ENCODE data around the gene C11orf86. TPM values are rescaled to one million over a fixed set of nuclear protein-coding genes. Genes with fewer than 3 reads are reported as not detected.
"Not testable (repeated sequence)": the region's sequence is repeated elsewhere in the genome, so short reads cannot be mapped to it uniquely, and the experiment has no call there.

Gene C11orf86
- polyA plus RNA-seq, 1 experiment, result not detected

DNA sequence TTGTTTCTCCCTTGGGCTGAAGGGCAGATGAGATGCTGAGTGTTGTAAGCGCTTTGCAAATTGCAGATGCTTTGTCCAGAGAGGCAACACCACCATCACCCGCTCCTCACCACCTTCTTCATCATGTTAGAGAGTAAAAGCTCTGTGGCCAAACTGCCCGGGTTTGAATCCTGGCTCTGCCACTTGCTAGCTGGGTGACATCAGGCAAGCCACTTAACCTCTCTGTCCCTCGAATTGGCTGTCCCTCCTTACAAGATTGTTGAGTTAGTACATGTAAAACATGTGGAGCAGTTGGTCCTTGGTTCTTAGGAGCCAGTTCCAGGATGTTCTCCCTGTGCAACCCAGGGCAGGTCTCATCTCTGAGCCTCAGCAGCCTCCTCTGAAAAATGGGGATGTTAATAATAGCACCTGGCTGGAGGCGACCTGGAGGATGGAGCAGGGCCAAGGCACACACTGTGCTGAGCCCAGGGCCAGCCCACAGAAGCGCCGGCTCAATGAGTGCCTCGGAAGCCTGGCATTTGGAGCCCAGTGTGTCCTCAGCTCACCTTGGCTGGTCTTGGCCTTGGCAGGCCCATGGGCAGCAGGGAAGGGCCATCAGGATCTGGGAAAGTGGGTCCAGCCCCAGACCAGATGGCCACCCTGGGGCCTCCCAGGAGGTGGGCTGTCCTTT lies 10.5 kb downstream of the C11orf86 start:
- no peak for DNase-seq (ENCODE audit: low read depth, low spot score)
- H3K9me3 ChIP-seq (ENCODE audit: control insufficient read depth, insufficient read depth, low read length), result no peaks in the 10 kb centered on the region; the same call in 1 of the 2 replicates
- peaks cover 2% of the 10 kb centered on the region for H3K27me3 ChIP-seq (ENCODE audit: control insufficient read depth, insufficient read depth, low read length)
- ChIA-PET POLR2A (no interaction called here), CTCF (no interaction called here)
- no peak overlapping the region for H3K4me3 ChIP-seq (ENCODE audit: low read depth, low read length)
- TF ChIP-seq, protein P1, sequence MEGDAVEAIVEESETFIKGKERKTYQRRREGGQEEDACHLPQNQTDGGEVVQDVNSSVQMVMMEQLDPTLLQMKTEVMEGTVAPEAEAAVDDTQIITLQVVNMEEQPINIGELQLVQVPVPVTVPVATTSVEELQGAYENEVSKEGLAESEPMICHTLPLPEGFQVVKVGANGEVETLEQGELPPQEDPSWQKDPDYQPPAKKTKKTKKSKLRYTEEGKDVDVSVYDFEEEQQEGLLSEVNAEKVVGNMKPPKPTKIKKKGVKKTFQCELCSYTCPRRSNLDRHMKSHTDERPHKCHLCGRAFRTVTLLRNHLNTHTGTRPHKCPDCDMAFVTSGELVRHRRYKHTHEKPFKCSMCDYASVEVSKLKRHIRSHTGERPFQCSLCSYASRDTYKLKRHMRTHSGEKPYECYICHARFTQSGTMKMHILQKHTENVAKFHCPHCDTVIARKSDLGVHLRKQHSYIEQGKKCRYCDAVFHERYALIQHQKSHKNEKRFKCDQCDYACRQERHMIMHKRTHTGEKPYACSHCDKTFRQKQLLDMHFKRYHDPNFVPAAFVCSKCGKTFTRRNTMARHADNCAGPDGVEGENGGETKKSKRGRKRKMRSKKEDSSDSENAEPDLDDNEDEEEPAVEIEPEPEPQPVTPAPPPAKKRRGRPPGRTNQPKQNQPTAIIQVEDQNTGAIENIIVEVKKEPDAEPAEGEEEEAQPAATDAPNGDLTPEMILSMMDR (IDR thresholded peaks at IDR 0.05; ENCODE audit: low read depth, low read length), result no peak
- H3K27ac ChIP-seq (ENCODE audit: low read depth, low read length), result no peak overlapping the region

DNA sequence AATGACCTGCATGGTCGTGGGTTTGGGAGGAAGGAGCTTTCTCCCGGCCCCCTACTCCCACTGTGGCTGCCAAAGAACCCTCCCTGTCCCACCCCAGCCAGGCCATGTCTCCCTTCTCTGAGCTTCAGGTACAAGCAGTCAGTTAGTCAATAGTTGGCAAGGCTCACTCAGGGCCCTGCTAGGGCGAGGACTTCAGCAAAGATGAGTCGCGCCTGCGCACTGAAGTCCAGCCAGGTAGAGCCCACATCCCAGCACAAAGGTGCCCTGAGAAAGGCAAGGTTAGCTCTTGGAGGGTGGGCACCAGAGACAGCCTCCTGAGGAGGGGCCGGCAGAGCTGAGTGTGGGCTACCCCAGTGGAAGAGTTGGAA lies 11.1 kb downstream of the C11orf86 start:
- Histone ChIP-seq H3K4me3 (ENCODE audit: low read depth, low read length) (no peak overlapping the region), H3K27ac (ENCODE audit: low read depth, low read length) (no peak overlapping the region), H3K27me3 (ENCODE audit: control insufficient read depth, insufficient read depth, low read length) (peaks cover 2% of the 10 kb centered on the region), H3K9me3 (ENCODE audit: control insufficient read depth, insufficient read depth, low read length) (no peaks in the 10 kb centered on the region; the same call in 1 of the 2 replicates)
- CTCF ChIA-PET, result no interaction called here
- DNase-seq (ENCODE audit: low read depth, low spot score), result no peak
- TF ChIP-seq, protein P1 (IDR thresholded peaks at IDR 0.05; ENCODE audit: low read depth, low read length), result no peak
- POLR2A ChIA-PET, result no interaction called here

DNA sequence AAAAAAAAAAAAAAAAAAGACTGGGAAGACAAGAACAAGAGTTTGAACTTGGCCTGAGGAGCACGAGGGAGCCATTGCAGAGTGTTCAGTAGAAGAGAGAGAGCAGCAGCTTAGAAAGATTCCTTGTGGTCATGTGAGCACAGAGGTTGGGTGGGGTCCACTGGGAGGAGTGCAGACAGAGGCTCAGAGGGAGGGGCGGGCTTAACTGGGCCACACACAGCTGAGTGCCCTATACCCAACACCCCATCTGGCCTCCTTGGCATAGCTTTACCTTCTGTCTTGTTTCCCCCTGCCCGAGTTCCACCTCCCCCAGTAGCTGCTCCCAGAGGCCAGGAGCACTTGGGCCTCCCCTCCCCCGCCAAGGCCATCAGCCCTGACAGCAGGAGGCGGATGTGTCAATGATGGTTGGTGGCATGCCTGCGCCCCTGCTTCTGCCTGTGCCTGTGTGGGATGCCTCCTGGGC lies 12.1 kb downstream of the C11orf86 start:
- no peak for DNase-seq (ENCODE audit: low read depth, low spot score)
- TF ChIP-seq, protein P1 (IDR thresholded peaks at IDR 0.05; ENCODE audit: low read depth, low read length), result no peak
- H3K27me3 ChIP-seq (ENCODE audit: control insufficient read depth, insufficient read depth, low read length), result peaks cover 2% of the 10 kb centered on the region
- CTCF ChIA-PET, result interaction anchor here (0.6 kb wide), 2 partner anchors 191 to 430 kb away, joined by 4 to 6 read pairs; no protein-coding TSS in a partner anchor
- H3K27ac ChIP-seq (ENCODE audit: low read depth, low read length), result no peak overlapping the region
- no peak overlapping the region for H3K4me3 ChIP-seq (ENCODE audit: low read depth, low read length)
- POLR2A ChIA-PET, result interaction anchor here (0.7 kb wide), 1 partner anchor 17 kb away, joined by 4 read pairs; no protein-coding TSS in a partner anchor
- no peaks in the 10 kb centered on the region; the same call in 1 of the 2 replicates for H3K9me3 ChIP-seq (ENCODE audit: control insufficient read depth, insufficient read depth, low read length)

DNA sequence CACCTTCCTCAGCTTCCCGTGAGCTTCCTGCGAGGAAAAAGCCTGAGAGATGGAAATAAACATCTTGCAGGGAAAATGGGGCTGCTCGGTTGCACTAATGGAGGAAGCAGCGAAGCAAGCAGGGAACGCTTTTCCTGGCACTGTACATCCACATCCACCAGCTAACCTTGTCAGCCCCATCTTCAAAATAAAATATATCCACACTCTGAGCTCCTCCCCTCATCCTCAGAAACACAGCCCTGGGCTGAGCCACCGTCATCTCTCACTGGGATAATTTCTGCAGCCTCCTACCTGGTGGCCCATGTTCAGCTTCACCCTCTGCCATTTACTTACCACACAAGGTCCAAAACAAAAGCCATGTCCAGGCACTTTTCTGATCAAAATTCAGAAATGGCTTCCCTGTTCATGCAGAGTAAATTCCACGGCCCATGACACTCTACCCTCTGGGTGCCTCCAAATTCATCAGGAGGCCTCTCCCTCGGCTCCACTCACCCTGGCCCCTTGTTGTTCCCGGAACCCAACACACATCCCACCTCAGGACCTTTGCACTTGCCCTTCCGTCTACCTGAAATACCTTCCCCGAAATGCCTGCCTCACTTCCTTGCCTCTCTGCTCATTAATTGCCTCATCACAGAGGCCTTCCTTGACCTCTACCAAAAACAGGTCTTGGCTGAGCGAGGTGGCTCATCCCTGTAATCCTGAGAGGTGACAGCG lies 13.0 kb downstream of the C11orf86 start:
- DNase-seq (ENCODE audit: low read depth, low spot score), result no peak
- Histone ChIP-seq H3K27me3 (ENCODE audit: control insufficient read depth, insufficient read depth, low read length) (peaks cover 2% of the 10 kb centered on the region), H3K9me3 (ENCODE audit: control insufficient read depth, insufficient read depth, low read length) (no peaks in the 10 kb centered on the region; the same call in 1 of the 2 replicates), H3K4me3 (ENCODE audit: low read depth, low read length) (no peak overlapping the region), H3K27ac (ENCODE audit: low read depth, low read length) (no peak overlapping the region)
- ChIA-PET CTCF (no interaction called here), POLR2A (no interaction called here)
- TF ChIP-seq, protein P1 (IDR thresholded peaks at IDR 0.05; ENCODE audit: low read depth, low read length), result no peak

DNA sequence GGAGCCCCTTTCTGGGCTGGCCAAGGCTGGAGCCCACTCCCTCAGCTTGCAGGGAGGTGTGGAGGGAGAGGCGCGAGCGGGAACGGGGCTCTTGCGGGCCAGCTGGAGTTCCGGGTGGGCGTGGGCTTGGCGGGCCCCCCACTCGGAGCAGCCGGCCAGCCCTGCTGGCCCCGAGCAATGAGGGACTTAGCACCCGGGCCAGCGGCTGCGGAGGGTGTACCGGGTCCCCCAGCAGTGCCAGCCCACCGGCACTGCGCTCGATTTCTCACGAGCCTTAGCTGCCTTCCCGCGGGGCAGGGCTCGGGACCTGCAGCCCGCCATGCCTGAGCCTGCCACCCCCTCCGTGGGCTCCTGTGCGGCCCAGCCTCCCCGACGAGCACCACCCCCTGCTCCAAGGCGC lies 13.6 kb downstream of the C11orf86 start:
- H3K27ac ChIP-seq (ENCODE audit: low read depth, low read length); POLR2A ChIA-PET; H3K4me3 ChIP-seq (ENCODE audit: low read depth, low read length); DNase-seq (ENCODE audit: low read depth, low spot score); CTCF ChIA-PET; H3K27me3 ChIP-seq (ENCODE audit: control insufficient read depth, insufficient read depth, low read length); H3K9me3 ChIP-seq (ENCODE audit: control insufficient read depth, insufficient read depth, low read length): not testable (repeated sequence)

DNA sequence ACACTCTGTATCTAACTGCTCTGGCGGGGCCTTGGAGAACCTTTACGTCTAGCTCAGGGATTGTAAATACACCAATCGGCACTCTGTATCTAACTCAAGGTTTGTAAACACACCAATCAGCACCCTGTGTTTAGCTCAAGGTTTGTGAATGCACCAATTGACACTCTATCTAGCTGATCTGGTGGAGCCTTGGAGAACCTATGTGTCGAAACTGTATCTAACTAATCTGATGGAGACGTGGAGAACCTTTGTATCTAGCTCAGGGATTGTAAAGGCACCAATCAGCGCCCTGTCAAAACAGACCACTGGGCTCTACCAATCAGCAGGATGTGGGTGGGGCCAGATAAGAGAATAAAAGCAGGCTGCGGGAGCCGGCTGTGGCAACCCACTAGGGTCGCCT lies 14.3 kb downstream of the C11orf86 start:
- H3K9me3 ChIP-seq (ENCODE audit: control insufficient read depth, insufficient read depth, low read length); DNase-seq (ENCODE audit: low read depth, low spot score); CTCF ChIA-PET; H3K27me3 ChIP-seq (ENCODE audit: control insufficient read depth, insufficient read depth, low read length); H3K27ac ChIP-seq (ENCODE audit: low read depth, low read length); H3K4me3 ChIP-seq (ENCODE audit: low read depth, low read length); POLR2A ChIA-PET: not testable (repeated sequence)
